Measurements from ENCODE around the gene TBC1D24.
A peak's percentile ranks its signal among the peaks of the same experiment; 100 is the strongest.
"Not testable (repeated sequence)": the region's sequence is repeated elsewhere in the genome, so short reads cannot be mapped to it uniquely, and the experiment has no call there.

TBC1D24 gene

DNA sequence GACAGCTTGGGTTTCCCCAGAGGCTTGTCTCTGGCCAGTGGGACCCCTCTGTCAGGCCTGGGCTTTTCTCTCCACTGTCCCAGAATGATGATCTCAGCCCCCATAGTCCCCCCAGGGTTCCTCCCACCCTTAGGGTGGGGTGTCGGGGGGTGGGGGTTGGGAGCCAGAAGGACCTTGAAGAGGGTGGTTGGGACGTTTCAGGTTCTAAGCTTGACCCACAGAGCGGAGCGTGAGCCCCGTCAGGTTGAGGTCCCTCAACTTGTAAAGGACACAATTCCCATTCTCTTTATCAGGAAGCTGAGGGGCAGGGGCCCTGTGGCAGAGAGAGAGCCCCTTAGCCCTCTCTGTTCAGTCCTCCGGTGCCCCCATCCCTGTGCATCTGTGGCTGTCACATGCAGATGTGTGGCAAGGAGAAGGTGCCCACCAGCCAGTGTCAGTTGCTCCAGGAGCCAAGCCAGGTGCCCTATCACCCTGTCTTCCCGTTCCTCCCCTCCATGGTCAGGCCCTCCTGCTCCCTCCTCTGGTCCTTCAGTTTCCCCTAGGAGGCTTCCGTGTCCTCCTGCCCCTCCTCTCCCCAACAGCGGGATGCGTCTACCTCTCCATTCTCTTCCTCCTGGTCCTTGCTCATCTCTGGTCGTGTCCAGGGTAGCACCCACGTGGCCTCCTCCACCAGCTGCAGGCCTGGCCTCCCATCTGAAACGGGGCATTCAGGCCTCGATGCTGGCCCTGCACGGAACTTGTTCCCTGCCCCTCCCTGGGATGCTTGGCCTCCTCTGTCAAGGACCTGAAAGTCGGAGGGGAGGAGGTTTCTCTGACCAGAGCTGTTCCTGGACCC, 5.3 kb upstream of the TBC1D24 start:
- DNase-seq: no peak

DNA sequence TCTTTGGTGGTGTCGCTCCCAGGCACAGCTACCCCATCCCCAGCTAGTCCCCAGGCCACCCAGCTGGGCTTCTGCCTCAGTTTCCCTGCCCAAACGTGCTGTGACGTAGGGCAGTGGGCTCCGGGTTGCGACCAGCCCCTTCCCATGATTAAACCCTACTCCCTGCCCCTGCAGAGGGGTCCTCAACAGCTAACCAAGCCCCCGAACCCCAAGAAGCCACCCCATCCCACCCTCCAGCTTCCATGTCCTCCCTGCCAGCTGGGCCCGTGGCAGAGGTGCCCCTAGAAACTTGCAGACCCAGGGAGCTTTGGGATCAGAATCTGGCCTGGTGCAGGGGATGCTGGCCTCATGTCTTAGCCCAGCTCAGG, 4.7 kb upstream of the TBC1D24 start:
- DNase-seq: no peak

DNA sequence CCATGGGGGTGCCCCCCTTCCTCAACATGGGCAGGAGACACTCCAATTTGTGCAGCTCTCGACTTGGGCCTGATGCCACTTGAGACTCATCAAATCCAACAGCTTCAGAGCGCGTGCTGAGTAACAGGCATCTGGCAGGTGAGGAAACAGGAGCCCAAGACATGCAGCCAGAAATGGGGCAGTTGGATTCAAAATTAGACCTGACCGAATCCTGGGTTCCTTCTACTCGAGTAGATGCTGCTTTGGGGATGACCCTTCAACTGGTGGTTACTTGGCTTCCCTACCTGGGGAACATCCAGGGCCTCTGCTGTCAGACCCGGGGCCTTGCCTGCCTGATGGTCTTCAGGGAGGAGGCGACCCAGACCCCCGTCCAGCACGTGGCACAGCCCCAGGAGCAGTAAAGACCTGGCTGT, 4.3 kb upstream of the TBC1D24 start:
- DNase-seq: no peak

DNA sequence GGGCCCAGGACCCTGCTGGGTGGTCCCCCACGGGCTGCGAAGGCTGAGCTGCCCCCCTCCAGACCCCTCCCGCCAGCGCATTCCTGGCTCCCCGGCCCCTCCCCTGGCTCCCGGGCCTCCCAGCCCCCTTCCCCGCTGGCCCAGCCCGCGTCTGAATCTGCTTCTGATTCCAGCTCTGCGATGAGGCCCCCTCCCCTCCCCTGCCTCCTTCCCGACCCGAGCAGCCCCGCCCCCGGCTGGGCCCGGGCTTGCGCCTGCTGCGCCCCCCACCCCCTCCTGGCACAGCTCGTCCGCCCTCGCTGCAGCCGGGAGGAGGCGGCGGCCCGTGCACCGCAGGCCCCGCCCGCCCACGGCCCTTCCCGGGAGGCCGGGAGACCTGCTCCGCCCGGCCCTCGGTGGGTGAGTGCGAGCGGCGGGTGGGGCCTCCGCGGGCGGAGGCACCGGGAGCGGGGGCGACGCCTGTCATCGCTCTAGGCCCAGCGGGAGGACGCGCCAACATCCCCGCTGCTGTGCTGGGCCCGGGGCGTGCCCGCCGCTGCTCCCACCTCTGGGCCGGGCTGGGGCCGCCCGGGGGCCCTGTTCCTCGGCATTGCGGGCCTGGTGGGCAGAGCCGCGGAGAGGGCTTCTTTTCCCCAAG, 3.8 kb upstream of the TBC1D24 start, which contains the start of gene NTN3:
Gene NTN3 (plus strand): TSS at position 282 of the 637 bp plus-strand sequence. CDS start 405 bp downstream, outside the sequence.
- DNase-seq: no peak

DNA sequence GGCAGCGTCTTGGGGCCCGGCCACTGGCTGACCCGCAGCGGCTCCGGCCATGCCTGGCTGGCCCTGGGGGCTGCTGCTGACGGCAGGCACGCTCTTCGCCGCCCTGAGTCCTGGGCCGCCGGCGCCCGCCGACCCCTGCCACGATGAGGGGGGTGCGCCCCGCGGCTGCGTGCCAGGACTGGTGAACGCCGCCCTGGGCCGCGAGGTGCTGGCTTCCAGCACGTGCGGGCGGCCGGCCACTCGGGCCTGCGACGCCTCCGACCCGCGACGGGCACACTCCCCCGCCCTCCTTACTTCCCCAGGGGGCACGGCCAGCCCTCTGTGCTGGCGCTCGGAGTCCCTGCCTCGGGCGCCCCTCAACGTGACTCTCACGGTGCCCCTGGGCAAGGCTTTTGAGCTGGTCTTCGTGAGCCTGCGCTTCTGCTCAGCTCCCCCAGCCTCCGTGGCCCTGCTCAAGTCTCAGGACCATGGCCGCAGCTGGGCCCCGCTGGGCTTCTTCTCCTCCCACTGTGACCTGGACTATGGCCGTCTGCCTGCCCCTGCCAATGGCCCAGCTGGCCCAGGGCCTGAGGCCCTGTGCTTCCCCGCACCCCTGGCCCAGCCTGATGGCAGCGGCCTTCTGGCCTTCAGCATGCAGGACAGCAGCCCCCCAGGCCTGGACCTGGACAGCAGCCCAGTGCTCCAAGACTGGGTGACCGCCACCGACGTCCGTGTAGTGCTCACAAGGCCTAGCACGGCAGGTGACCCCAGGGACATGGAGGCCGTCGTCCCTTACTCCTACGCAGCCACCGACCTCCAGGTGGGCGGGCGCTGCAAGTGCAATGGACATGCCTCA, 3.1 kb upstream of the TBC1D24 start:
- no peak for DNase-seq

DNA sequence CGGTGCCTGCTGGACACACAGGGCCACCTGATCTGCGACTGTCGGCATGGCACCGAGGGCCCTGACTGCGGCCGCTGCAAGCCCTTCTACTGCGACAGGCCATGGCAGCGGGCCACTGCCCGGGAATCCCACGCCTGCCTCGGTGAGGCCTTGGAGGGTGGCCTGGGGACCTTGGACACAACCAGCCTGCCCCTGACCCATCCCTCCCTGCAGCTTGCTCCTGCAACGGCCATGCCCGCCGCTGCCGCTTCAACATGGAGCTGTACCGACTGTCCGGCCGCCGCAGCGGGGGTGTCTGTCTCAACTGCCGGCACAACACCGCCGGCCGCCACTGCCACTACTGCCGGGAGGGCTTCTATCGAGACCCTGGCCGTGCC, 2.5 kb upstream of the TBC1D24 start:
- no peak for DNase-seq

DNA sequence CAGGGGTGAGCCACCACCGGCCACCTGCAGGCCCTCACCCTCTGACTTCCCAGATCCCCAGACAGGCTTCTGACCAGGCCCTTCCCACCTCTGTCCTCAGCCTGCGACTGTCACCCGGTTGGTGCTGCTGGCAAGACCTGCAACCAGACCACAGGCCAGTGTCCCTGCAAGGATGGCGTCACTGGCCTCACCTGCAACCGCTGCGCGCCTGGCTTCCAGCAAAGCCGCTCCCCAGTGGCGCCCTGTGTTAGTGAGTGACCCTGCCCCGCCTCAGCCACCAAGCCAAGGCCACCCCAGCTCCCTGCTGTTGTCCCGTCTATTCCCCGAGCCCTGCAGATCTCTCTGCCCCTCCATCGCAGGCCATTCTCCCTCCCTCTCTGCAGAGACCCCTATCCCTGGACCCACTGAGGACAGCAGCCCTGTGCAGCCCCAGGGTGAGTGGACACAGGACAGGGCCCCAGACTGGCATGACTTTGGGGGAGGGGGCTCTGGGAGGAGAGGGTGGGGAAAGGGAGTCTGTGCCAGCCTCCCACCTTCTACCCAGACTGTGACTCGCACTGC, 2.0 kb upstream of the TBC1D24 start:
- DNase-seq: no peak

DNA sequence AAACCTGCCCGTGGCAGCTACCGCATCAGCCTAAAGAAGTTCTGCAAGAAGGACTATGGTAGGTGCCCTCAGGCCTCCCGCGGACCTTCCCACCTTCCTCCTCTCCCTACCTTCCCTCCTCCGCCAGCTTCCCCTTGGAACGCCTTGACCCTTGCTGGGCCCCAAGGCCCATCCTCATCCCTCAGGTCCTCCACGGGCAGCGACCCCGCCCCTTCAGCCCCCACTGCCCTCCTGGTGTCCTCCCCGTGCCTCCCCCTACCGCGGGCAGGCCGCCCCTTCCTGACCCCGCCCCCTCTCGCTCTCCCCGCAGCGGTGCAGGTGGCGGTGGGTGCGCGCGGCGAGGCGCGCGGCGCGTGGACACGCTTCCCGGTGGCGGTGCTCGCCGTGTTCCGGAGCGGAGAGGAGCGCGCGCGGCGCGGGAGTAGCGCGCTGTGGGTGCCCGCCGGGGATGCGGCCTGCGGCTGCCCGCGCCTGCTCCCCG, 1.4 kb upstream of the TBC1D24 start:
- DNase-seq: peak; percentile 40

DNA sequence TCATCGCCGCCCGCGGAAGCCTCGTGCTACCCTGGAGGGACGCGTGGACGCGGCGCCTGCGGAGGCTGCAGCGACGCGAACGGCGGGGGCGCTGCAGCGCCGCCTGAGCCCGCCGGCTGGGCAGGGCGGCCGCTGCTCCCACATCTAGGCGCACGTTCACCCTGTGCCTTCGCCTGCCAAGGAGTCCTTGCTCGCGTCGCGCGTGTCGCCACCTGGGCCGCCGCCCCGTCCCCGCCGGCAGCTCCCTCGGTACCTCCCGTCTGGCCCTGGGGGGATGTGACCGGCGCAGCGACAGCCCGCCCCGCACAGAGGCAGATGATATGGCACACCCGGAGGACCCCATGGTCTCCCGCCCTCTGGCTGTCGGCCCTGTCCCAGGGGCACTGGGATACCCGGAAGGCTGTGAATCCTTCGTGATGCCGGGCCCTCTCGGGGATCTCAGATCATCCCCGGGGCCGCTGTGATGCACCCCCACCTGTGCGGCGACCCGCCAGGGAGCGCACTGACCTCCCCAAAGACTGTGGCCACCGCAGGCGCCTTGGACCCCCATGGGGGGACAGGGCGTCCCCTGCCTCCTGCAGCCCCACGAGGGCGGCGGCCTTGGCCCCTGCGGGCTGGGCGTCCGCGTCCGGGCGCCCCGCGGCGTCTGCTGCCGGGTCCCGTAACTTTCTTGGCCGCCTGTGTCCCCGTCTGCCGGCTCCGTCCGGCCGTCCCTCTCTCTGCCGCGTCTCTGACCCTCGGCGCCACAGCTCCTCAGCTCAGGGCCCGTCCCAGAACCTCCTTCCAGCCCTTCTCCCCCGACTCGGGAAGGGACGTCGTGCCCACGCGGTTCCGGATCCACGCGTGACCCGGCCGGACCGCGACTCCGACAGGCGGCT, 689 bp upstream of the TBC1D24 start:
- DNase-seq: peak; percentile 57

DNA sequence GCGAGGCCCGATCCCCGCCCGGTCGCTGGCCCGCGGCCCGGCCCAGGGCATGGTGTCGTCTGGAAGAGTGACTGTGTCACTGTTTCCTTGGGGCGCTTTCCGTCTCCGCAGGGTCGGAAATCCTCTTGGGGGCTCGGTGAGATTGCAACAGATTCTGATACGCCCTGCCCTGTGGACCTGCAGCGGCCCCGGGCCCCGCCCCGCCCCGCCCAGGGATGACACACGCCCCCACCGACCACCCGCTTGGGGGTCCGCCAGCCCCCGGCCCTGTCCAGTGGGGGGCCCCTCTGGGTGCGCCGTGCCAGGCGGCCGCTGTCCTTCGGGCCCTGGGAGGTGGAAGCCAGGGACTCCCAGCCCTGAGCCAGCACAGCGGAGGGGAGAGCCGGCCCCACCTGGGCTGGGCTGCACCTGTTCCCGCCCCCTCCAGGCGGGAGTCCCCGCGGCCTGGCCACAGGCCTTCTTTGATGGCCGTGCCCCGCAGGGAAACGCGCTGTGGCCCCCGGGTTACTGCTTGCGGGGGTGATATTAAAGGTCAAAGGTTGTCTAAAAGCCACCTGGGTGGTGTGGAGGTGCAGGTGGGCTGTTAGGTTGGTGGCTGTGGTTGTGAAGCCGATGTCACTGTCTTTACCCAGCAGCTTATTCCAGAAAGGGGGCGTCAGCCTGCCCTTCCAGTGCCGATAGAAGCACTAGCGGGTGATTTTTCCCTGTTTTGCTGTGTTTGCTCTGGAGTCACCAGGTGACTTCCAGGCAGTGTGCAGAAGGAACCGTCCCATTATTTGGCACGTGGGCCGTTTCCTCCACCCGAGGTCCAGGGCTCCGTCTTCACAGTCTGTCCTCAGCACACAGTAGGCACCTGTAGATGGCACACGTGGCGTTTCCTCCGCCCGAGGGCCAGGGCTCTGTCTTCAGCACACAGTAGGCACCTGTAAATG, 752 bp downstream of the TBC1D24 start:
- DNase-seq: peak; percentile 55

DNA sequence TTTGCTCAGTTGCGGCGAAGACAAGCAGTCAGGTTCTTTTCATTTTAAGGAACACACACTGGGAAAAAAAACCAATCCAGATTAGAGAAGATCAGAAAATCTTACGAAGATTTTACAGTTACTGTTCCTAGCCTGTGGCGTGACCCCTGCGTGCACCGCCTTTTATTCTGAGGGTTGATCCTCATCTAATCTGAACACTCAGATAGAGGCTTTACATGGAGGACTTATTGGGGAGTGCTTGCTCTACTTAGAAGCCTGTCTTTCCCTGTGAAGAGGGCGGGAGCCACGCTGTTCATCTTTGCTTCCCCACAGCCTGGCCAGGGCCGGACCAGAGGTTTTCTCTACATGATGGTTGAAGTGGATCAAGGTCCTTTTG, 1.4 kb downstream of the TBC1D24 start:
- DNase-seq: no peak

DNA sequence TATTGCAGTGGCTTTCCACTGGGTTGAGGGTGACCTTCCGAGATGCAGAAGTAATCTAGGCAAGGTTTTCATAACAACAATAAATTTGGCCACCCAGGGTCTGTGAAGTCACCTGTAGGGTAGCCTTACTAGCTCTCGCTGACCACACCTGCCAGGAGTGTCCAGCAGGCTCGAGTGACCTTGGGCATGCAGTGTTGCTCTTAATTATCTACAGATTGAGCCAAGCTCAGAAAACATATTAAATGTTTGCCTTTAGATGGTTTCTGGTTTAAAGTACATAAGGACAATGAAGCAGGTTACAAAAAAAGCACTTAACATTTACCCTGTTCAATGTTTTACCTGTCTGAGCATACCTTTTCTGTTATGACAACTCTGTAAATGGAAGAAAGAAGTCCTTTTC, 1.8 kb downstream of the TBC1D24 start:
- no peak for DNase-seq

DNA sequence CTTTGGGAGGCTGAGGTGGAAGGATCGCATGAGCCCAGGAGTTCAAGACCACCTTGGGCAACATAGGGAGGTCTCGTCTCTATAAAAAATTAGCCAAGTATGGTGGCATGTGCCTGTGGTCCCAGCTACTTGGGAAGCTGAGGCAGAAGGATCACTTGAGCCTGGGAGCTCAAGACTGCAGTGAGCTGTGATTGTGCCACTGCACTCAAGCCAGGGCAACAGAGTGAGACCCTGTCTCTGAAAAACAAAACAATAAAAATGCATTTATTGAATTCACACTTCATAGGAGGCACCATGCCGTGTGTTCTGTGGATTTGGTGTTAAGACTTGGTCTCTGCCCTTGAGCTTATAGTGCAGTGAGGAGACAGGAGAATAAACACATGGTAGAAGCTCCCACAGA, 2.4 kb downstream of the TBC1D24 start:
- no peak for DNase-seq

DNA sequence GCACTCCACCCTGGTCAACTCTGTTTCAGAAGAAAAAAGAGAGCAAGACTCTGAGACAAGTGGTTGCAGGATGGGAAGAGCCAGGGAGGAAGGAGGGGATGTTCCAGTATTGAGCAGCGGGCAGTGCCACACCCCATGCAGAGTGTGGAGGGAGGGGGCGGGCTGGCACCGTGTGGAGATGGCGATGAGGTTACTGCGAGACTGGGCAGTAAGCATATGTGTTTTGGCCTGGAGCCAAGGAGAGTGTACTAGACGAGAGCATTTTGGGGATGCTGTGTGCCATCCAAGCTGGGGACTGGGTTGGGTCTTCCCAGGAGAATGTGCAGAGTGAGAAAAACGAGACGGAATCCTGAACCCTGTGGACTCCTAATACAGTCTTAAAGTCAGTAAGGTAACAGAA, 3.4 kb downstream of the TBC1D24 start:
- no peak for DNase-seq

DNA sequence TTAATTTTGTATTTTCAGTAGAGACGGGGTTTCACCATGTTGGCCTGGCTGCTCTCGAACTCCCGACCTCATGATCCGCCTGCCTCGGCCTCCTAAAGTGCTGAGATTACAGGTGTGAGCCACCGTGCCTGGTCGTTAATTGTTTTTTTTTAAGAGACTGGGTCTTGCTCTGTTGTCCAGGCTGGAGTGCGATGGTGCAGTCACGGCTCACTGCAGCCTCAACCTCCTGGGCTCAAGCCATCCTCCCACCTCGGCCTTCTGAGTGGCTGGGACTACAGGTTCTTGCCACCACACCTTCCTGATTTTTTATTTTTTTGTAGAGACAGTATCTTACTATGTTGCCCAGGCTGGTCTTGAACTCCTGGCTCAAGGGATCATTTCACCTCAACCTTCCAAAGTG, 5.1 kb downstream of the TBC1D24 start:
- DNase-seq: not testable (repeated sequence)

DNA sequence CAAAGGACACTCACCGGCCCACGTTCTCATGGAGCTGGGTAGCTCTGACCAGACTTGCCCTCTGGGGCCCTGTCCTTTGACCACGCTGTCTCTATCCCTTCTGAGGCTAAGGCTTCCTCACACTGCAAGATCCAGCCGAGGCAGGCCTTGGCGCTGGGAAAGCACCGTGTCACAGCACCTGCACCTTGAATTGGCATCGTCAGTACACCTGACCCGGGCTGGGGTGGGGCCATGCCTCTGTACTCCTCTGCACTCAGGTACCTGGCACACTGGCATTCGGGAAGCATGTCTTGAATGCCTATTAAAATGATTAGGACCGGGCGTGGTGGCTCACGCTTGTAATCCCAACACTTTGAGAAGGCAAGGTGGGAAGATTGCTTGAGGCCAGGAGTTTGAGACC, 6.0 kb downstream of the TBC1D24 start:
- DNase-seq: no peak

DNA sequence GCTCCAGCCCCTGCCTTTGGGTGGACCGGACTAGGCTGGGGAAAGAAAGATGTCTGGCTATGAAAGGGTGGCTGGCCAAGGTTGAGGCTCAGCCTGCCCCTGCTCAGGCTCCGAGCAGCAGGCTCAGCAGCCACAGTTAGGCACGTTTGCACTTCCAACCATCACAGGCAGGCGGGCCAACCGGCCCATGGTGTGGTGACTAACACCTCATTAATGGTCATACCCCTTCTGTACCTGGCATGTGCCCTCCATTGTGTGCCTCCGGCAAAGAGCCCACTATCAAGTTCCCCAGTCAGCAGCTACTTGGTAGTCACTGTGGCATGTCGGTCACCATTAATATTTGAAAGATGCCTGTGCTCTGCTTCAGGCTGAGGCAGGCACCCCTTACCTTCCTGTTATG, 6.7 kb downstream of the TBC1D24 start:
- DNase-seq: no peak

DNA sequence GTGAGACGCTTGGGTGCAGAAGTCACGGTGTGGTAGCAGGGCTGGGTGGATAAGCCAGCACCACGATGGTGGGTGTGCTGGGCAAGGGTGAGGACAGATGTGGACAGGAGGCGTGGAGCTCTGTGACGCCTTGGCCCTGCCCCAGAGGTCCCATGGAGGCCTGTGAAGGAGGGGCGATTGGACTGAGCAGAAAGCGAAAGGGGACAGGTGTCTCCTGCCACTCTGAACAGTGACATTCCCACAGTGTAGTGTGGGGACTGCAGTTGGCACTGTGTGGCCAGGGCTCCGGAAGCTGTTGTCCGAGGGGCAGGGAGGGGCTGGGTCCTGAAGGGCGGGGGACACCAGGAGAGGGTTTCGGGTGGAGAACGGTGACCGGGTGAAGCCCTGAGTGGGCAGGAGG, 7.3 kb downstream of the TBC1D24 start:
- no peak for DNase-seq

DNA sequence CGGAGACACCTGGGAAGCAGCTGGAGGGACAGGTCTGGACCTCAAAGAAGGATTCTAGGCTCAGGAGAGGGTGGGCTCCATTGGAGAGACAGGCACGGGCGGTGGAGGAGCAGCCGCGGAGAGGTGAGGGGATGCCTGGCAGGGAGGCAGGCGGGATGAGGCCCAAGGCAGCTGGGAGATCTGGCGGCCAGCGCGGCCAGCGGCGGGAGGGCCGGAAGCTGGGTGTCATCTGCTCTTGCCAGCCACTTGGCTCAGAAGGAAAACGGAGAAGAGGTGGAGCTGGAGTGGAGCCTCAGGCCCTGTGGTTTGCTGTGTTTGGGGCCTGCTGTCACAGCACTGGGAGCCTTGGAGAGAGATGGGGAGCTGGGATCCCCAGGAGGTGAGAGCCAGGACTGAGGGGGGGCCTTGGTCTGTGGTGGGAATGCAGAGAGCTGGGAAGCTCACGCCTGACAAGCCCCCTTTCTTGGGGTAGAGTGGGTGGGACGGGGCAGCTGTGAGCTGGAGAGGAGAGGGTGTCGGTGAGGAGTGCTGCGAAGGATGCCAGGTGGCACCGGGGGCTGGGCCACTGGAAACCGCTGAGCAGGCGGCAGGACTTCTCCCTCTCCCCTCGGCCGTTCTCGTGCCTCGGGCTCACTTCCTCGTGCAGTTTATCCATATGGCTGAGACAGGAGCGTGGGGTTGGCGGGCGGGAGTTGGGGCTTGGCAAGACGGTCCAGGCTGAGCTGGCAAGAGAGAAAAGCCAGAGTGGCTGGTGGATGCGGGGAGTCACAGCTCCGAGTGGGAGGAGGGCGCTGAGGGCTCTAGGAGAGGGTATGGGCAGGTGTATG, 8.0 kb downstream of the TBC1D24 start:
- DNase-seq: no peak
